H9 (cell line): ENCODE data around the gene ATE1. TPM values are rescaled to one million over a fixed set of nuclear protein-coding genes. Genes with fewer than 3 reads are reported as not detected.

ENCODE experiments used
- DNase-seq: peaks from one replicate; pipeline ENCODE4 v3.0.0-alpha.2; 2017
- H2AFZ ChIP-seq: one replicate; pipeline ENCODE4 v1.6.1; 2013; ENCODE audit warnings: mild to moderate bottlenecking, low read length, control low read depth, moderate library complexity
- H2AK5ac ChIP-seq: 2 replicates; pipeline ENCODE4 v1.6.1; 2013; ENCODE audit warnings: low read length, control low read depth, mixed read lengths; ENCODE audit not compliant: insufficient read length
- H2BK120ac ChIP-seq: one replicate; pipeline ENCODE4 v1.6.1; 2013; ENCODE audit warnings: low read depth, mild to moderate bottlenecking, low read length, control low read depth, inconsistent platforms; ENCODE audit not compliant: poor library complexity, severe bottlenecking
- H2BK12ac ChIP-seq: 2 replicates; pipeline ENCODE4 v1.6.1; 2013; ENCODE audit warnings: low read length, control low read depth, mixed read lengths, low read depth; ENCODE audit not compliant: insufficient read length
- H2BK15ac ChIP-seq: 2 replicates; pipeline ENCODE4 v1.6.1; 2013; ENCODE audit warnings: low read depth, low read length, control low read depth
- H2BK20ac ChIP-seq: one replicate; pipeline ENCODE4 v1.6.1; 2013; ENCODE audit warnings: low read depth, mild to moderate bottlenecking, low read length, control low read depth, inconsistent platforms; ENCODE audit not compliant: poor library complexity, severe bottlenecking
- H2BK5ac ChIP-seq: 2 replicates; pipeline ENCODE4 v1.6.1; 2013; ENCODE audit warnings: low read length, control low read depth, mixed read lengths; ENCODE audit not compliant: insufficient read length
- H3K14ac ChIP-seq: 2 replicates; pipeline ENCODE4 v1.6.1; 2013; ENCODE audit warnings: low read length, control low read depth; ENCODE audit not compliant: insufficient read depth
- H3K18ac ChIP-seq: 2 replicates; pipeline ENCODE4 v1.6.1; 2013; ENCODE audit warnings: low read depth, mild to moderate bottlenecking, mixed read lengths, low read length, control low read depth; ENCODE audit not compliant: insufficient read length
- H3K23ac ChIP-seq: 2 replicates; pipeline ENCODE4 v1.6.1; 2013; ENCODE audit warnings: low read length, control low read depth, mixed read lengths, low read depth; ENCODE audit not compliant: insufficient read length
- H3K23me2 ChIP-seq: 2 replicates; pipeline ENCODE4 v1.6.1; 2013; ENCODE audit warnings: low read depth, mild to moderate bottlenecking, mixed read lengths, low read length, control low read depth; ENCODE audit not compliant: insufficient read length, poor library complexity, severe bottlenecking
- H3K27ac ChIP-seq: 2 replicates; pipeline ENCODE4 v1.5.1; 2013; ENCODE audit warnings: low read length, control low read depth, mixed read lengths, low read depth; ENCODE audit not compliant: insufficient read length
- H3K27me3 ChIP-seq: 2 replicates; pipeline ENCODE4 v1.6.1; 2013; ENCODE audit warnings: low read length, control low read depth, inconsistent platforms; ENCODE audit not compliant: insufficient read depth
- H3K4ac ChIP-seq: 2 replicates; pipeline ENCODE4 v1.6.1; 2013; ENCODE audit warnings: low read depth, mild to moderate bottlenecking, control low read depth, inconsistent platforms, low read length, moderate library complexity
- H3K4me1 ChIP-seq: 2 replicates; pipeline ENCODE4 v1.6.1; 2013; ENCODE audit warnings: low read length, control low read depth, inconsistent platforms; ENCODE audit not compliant: insufficient read depth
- H3K4me2 ChIP-seq: 2 replicates; pipeline ENCODE4 v1.6.1; 2013; ENCODE audit warnings: low read length, control low read depth, mixed read lengths; ENCODE audit not compliant: insufficient read length, insufficient read depth
- H3K56ac ChIP-seq: 2 replicates; pipeline ENCODE4 v1.6.1; 2013; ENCODE audit warnings: low read depth, mild to moderate bottlenecking, mixed read lengths, low read length, control low read depth; ENCODE audit not compliant: insufficient read length
- H3K79me1 ChIP-seq: 2 replicates; pipeline ENCODE4 v1.6.1; 2013; ENCODE audit warnings: low read depth, mild to moderate bottlenecking, moderate library complexity, low read length, control low read depth, inconsistent platforms; ENCODE audit not compliant: insufficient read depth, poor library complexity, severe bottlenecking
- H3K79me2 ChIP-seq: 2 replicates; pipeline ENCODE4 v1.6.1; 2013; ENCODE audit warnings: low read length, control low read depth, inconsistent platforms; ENCODE audit not compliant: insufficient read depth
- H3K9ac ChIP-seq: 2 replicates; pipeline ENCODE4 v1.6.1; 2013; ENCODE audit warnings: low read length, control low read depth, mixed read lengths; ENCODE audit not compliant: insufficient read length; ENCODE audit errors: extremely low read depth
- H3K9me3 ChIP-seq: one replicate; pipeline ENCODE4 v1.6.1; 2013; ENCODE audit warnings: low read depth, low read length, inconsistent platforms; ENCODE audit not compliant: control insufficient read depth
- H3T11ph ChIP-seq: one replicate; pipeline ENCODE4 v1.6.1; 2013; ENCODE audit warnings: mild to moderate bottlenecking, low read length, control low read depth, inconsistent platforms
- H4K20me1 ChIP-seq: one replicate; pipeline ENCODE4 v1.6.1; 2013; ENCODE audit not compliant: control insufficient read depth, insufficient read length, insufficient read depth
- H4K5ac ChIP-seq: 2 replicates; pipeline ENCODE4 v1.6.1; 2013; ENCODE audit warnings: low read depth, mild to moderate bottlenecking, mixed read lengths, low read length, control low read depth; ENCODE audit not compliant: insufficient read length
- H4K8ac ChIP-seq: replicated peaks from 2 replicates; pipeline ENCODE4 v1.6.1; 2013; ENCODE audit warnings: low read length, control low read depth, mixed read lengths, low read depth; ENCODE audit not compliant: insufficient read length
- H4K91ac ChIP-seq: 2 replicates; pipeline ENCODE4 v1.6.1; 2013; ENCODE audit warnings: low read depth, mild to moderate bottlenecking, moderate library complexity, mixed read lengths, low read length, control low read depth; ENCODE audit not compliant: insufficient read length
- H3K27ac Mint-ChIP-seq, 3 experiments: 2 replicates in 2 of 3; 3 replicates in 1 of 3; pipeline ENCODE4 v1.8.0; 2020 to 2021; ENCODE audit warnings: mixed read lengths in 3 of 3, mild to moderate bottlenecking in 1 of 3, moderate library complexity in 1 of 3
- H3K27me3 Mint-ChIP-seq: 2 replicates; pipeline ENCODE4 v1.8.0; 2021; ENCODE audit warnings: low read depth, mild to moderate bottlenecking, moderate library complexity, mixed read lengths
- H3K36me3 Mint-ChIP-seq, 3 experiments: 2 replicates in 2 of 3; 3 replicates in 1 of 3; pipeline ENCODE4 v1.8.0; 2020 to 2021; ENCODE audit warnings: low read depth in 3 of 3, mixed read lengths in 3 of 3; ENCODE audit not compliant: insufficient read depth in 1 of 3
- H3K4me1 Mint-ChIP-seq, 2 experiments: 2 replicates each; pipeline ENCODE4 v1.8.0; 2020; ENCODE audit warnings: mixed read lengths in 2 of 2
- H3K4me3 Mint-ChIP-seq, 2 experiments: 2 replicates in 1 of 2; 3 replicates in 1 of 2; pipeline ENCODE4 v1.8.0; 2020 to 2021; ENCODE audit warnings: mild to moderate bottlenecking in 2 of 2, mixed read lengths in 2 of 2, moderate library complexity in 1 of 2
- H3K9me3 Mint-ChIP-seq, 2 experiments: 2 replicates in 1 of 2; 3 replicates in 1 of 2; pipeline ENCODE4 v1.8.0; 2020; ENCODE audit warnings: mild to moderate bottlenecking in 2 of 2, mixed read lengths in 2 of 2, moderate library complexity in 1 of 2
- WGBS: extraction: QIAGEN DNeasy Blood & Tissue Kit; methylation state at CpG from one replicate; pipeline ENCODE4 v1.1.7; 2013; ENCODE audit warnings: missing lambda C conversion rate, low lambda C conversion rate, mixed read lengths; ENCODE audit not compliant: insufficient read length; ENCODE audit errors: extremely low coverage; 5-methylcytosine and 5-hydroxymethylcytosine counted together
- total RNA-seq: library from RNA; stranded (reverse); gene quantifications from 2 replicates; pipeline ENCODE4 v1.2.1, GENCODE V29; 2021
- TF ChIP-seq, protein P1 (sequence below): fragments of 200-600 bp; sonication (generic); conservative IDR thresholded peaks from 3 replicates; pipeline ENCODE4 v1.8.0; 2021; ENCODE audit warnings: antibody characterized with exemption, mild to moderate bottlenecking

ATE1 gene
- total RNA-seq, 1 experiment from 2014 or later: 29.0 TPM

DNA sequence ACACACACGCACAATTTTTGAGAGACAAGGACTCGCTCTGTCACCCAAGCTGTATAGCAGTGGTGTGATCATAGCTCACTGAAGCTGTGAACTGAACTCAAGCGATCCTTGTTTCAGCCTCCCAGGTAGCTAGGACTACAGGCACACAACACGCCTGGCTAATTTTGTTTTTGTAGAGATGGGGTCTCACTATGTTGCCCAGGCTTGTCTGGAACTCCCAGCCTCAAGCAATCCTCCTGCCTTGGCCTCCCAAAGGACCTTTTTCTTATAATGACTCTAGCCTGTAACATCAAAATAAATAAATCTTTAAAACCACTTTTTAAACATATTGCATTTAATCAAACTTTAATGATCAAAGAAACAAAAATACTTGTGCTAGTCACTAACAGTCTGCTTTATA lies 188.7 kb downstream of the ATE1 start:
- Mint-ChIP-seq H3K36me3 (peaks cover 3 to 5% (median 4%) of the 10 kb centered on the region in 3 experiments; a peak in 3 of 7 replicates), H3K4me1 (peaks cover 9 to 11% of the 10 kb centered on the region in 2 experiments), H3K9me3 (no peaks in the 10 kb centered on the region), H3K27ac (no peak overlapping the region), H3K4me3 (no peak overlapping the region), H3K27me3 (no peaks in the 10 kb centered on the region)
- no CpG with 5 or more reads among the region's 4 CpGs for WGBS
- H2AK5ac ChIP-seq: no peak overlapping the region
- no peak overlapping the region for H2BK5ac ChIP-seq
- no peaks in the 10 kb centered on the region for H3K79me1 ChIP-seq
- no peaks in the 10 kb centered on the region for H4K20me1 ChIP-seq
- H3K23me2 ChIP-seq: no peaks in the 10 kb centered on the region
- H2BK20ac ChIP-seq: no peak overlapping the region
- H3K27ac ChIP-seq: no peak overlapping the region
- H3K14ac ChIP-seq: no peak overlapping the region
- H3K27me3 ChIP-seq: no peaks in the 10 kb centered on the region
- no peak overlapping the region for H4K91ac ChIP-seq
- no peak overlapping the region for H3T11ph ChIP-seq
- H2AFZ ChIP-seq: no peak overlapping the region
- H3K23ac ChIP-seq: no peak overlapping the region
- no peaks in the 10 kb centered on the region for H3K9me3 ChIP-seq
- no peak overlapping the region for H3K18ac ChIP-seq
- H3K4me2 ChIP-seq: no peak overlapping the region
- H2BK15ac ChIP-seq: no peak overlapping the region
- H2BK12ac ChIP-seq: no peak overlapping the region
- H3K4ac ChIP-seq: no peak overlapping the region
- no peak overlapping the region for H4K8ac ChIP-seq
- no peak overlapping the region for H4K5ac ChIP-seq
- DNase-seq: no peak
- TF ChIP-seq, protein P1, sequence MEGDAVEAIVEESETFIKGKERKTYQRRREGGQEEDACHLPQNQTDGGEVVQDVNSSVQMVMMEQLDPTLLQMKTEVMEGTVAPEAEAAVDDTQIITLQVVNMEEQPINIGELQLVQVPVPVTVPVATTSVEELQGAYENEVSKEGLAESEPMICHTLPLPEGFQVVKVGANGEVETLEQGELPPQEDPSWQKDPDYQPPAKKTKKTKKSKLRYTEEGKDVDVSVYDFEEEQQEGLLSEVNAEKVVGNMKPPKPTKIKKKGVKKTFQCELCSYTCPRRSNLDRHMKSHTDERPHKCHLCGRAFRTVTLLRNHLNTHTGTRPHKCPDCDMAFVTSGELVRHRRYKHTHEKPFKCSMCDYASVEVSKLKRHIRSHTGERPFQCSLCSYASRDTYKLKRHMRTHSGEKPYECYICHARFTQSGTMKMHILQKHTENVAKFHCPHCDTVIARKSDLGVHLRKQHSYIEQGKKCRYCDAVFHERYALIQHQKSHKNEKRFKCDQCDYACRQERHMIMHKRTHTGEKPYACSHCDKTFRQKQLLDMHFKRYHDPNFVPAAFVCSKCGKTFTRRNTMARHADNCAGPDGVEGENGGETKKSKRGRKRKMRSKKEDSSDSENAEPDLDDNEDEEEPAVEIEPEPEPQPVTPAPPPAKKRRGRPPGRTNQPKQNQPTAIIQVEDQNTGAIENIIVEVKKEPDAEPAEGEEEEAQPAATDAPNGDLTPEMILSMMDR: no peak
- H3K79me2 ChIP-seq: no peaks in the 10 kb centered on the region
- H3K4me1 ChIP-seq: no peaks in the 10 kb centered on the region
- H3K9ac ChIP-seq: no peak overlapping the region
- no peak overlapping the region for H2BK120ac ChIP-seq
- no peak overlapping the region for H3K56ac ChIP-seq
